OCI-LY1 (cell line): ENCODE measurements around the gene LIPC.

Experiments
- CTCF ChIP-seq: fragments of 200-600 bp; sonication (generic), shearing (Covaris generic); IDR thresholded peaks from 2 replicates; pipeline ENCODE4 v1.5.1; 2017; ENCODE audit warnings: mild to moderate bottlenecking, antibody characterized with exemption, low read length, moderate library complexity, mixed read lengths
- EZH2 ChIP-seq: fragments of 200-600 bp; sonication (generic), shearing (Covaris generic); IDR thresholded peaks from 2 replicates; pipeline ENCODE4 v1.8.0; 2017; ENCODE audit warnings: borderline replicate concordance, mixed run types, mild to moderate bottlenecking, antibody characterized with exemption, low read length, moderate library complexity, mixed read lengths

GRCh38 chr15:58522391-58522790 is 90.6 kb downstream of the LIPC start:
- no peak for TF ChIP-seq CTCF
- TF ChIP-seq EZH2, result no peak
